HEK293T (cell line): ENCODE measurements around the gene BEX4.
A peak's percentile ranks its signal among the peaks of the same experiment; 100 is the strongest.
"Not testable (repeated sequence)": the region's sequence is repeated elsewhere in the genome, so short reads cannot be mapped to it uniquely, and the experiment has no call there.

Source experiments
- CTCF ChIA-PET: fragments of 350-600 bp; formaldehyde crosslinking; extraction: SDS; loops from one replicate; lab custom pipeline; 2021; ENCODE audit warnings: antibody characterized with exemption, inconsistent platforms; lab: Yijun Ruan, JAX
- POLR2A ChIA-PET: fragments of 350-600 bp; formaldehyde crosslinking; extraction: SDS; loops from one replicate; lab custom pipeline; 2020; ENCODE audit warnings: antibody characterized with exemption, inconsistent platforms; lab: Yijun Ruan, JAX
- DNase-seq: peaks from one replicate; pipeline ENCODE4 v3.0.0; 2012; ENCODE audit warnings: mixed read lengths; ENCODE audit errors: extremely low spot score
- ARNT ChIP-seq: fragments of 450-650 bp; IDR thresholded peaks from 2 replicates; pipeline ENCODE4 v1.6.1; 2017; ENCODE audit warnings: mild to moderate bottlenecking
- CTBP1 ChIP-seq: fragments of 450-650 bp; IDR thresholded peaks from 2 replicates; pipeline ENCODE4 v1.6.1; 2016; ENCODE audit warnings: borderline replicate concordance
- ELF4 ChIP-seq: fragments of 450-650 bp; IDR thresholded peaks from 2 replicates; pipeline ENCODE4 v1.6.1; 2017; ENCODE audit warnings: antibody characterized with exemption
- FOXK2 ChIP-seq: fragments of 450-650 bp; IDR thresholded peaks from 2 replicates; pipeline ENCODE4 v1.6.1; 2016; ENCODE audit warnings: mild to moderate bottlenecking
- FOXM1 ChIP-seq: fragments of 450-650 bp; IDR thresholded peaks from 2 replicates; pipeline ENCODE4 v1.6.1; 2017; ENCODE audit warnings: mild to moderate bottlenecking, borderline replicate concordance
- HDGF ChIP-seq: fragments of 450-650 bp; IDR thresholded peaks from 2 replicates; pipeline ENCODE4 v1.6.1; 2017; ENCODE audit warnings: antibody characterized with exemption, borderline replicate concordance
- L3MBTL2 ChIP-seq: fragments of 450-650 bp; conservative IDR thresholded peaks from 2 replicates; pipeline ENCODE4 v1.6.1; 2016; ENCODE audit warnings: mild to moderate bottlenecking
- LEF1 ChIP-seq: fragments of 450-650 bp; IDR thresholded peaks from 2 replicates; pipeline ENCODE4 v1.6.1; 2017; ENCODE audit warnings: mild to moderate bottlenecking, borderline replicate concordance
- NFRKB ChIP-seq: fragments of 450-650 bp; IDR thresholded peaks from 2 replicates; pipeline ENCODE4 v1.6.1; 2016; ENCODE audit warnings: mild to moderate bottlenecking, moderate library complexity
- TARDBP ChIP-seq: fragments of 450-650 bp; IDR thresholded peaks from 2 replicates; pipeline ENCODE4 v1.6.1; 2016
- ZNF384 ChIP-seq: fragments of 450-650 bp; IDR thresholded peaks from 2 replicates; pipeline ENCODE4 v1.6.1; 2016
- TF ChIP-seq, protein P1 (sequence below): fragments of 450-650 bp; IDR thresholded peaks from 2 replicates; pipeline ENCODE4 v1.6.1; 2016

The BEX4 gene

GRCh38 chrX:103214870-103215424, at the start of gene BEX4:
Gene BEX4, plus strand, starts transcription at chrX:103215108. Its CDS starts 1,046 bp downstream, at chrX:103216154.
- TF ChIP-seq ELF4 (no peak), L3MBTL2 (peak; percentile 70)
- ChIA-PET POLR2A (interaction anchor here (0.6 to 2.1 kb wide), 2 partner anchors 40 to 141 kb away, joined by 4 to 10 read pairs; partner anchors contain the start of genes TCEAL8 and TCEAL9), CTCF (no interaction called here)
- peak; percentile 88 for DNase-seq

DNA sequence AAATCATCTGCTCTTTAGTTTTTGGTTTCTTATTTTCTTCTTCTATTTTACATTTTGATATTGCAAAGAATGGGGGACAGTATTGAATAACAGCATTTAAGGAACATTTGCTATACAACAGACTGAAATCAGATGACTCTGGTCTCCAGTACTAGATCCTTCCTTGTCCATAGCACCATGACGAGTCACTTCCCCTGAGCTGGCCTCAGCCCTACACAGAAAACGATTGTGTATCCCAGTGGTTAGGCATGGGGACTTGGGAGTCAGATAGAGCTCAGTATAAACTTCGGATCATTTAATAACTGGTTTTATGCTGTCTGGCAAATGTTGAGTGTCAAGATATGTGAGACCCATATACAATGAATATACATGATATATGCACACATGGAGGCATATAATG, 44.7 kb upstream of the BEX4 start:
- no peak for DNase-seq
- CTCF ChIA-PET, result interaction anchor here (0.7 kb wide), 1 partner anchor 133 kb away, joined by 3 read pairs; no protein-coding TSS in a partner anchor
- POLR2A ChIA-PET, result no interaction called here
- TF ChIP-seq LEF1 (no peak), ELF4 (no peak), FOXM1 (no peak), HDGF (no peak), CTBP1 (no peak), ZNF384 (no peak), ARNT (no peak), NFRKB (no peak)
- TF ChIP-seq, protein P1, sequence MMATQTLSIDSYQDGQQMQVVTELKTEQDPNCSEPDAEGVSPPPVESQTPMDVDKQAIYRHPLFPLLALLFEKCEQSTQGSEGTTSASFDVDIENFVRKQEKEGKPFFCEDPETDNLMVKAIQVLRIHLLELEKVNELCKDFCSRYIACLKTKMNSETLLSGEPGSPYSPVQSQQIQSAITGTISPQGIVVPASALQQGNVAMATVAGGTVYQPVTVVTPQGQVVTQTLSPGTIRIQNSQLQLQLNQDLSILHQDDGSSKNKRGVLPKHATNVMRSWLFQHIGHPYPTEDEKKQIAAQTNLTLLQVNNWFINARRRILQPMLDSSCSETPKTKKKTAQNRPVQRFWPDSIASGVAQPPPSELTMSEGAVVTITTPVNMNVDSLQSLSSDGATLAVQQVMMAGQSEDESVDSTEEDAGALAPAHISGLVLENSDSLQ, result no peak

GRCh38 chrX:103171353-103171752, 43.6 kb upstream of the BEX4 start:
- no peak for DNase-seq
- ChIA-PET CTCF (interaction anchor here (0.6 kb wide), 1 partner anchor 253 kb away, joined by 3 read pairs; no protein-coding TSS in a partner anchor), POLR2A (no interaction called here)
- TF ChIP-seq CTBP1 (no peak), FOXK2 (no peak), TARDBP (no peak)
- TF ChIP-seq, protein P1, result no peak

DNA sequence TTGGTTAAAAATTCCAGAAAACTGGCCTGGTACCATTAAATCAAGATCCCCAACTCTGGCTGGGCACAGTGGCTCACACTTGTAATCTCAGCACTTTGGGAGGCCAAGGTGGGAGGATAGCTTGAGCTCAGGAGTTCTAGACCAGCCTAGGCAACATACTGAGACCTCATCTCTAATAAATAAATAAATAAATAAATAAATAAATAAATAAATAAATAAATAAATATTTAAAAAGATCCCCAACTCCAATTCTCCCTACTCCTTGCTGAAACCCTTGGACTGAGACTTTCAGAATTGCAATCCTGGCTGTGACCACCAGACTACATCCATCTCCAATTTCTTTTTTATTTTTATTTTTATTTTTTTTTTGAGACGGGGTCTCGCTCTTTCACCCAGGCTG, 39.7 kb upstream of the BEX4 start:
- CTCF ChIA-PET, result interaction anchor here (1.2 to 2.0 kb wide), 3 partner anchors 218 to 274 kb away, joined by 4 to 28 read pairs (median 6); no protein-coding TSS in a partner anchor
- DNase-seq, POLR2A ChIA-PET: not testable (repeated sequence)

DNA sequence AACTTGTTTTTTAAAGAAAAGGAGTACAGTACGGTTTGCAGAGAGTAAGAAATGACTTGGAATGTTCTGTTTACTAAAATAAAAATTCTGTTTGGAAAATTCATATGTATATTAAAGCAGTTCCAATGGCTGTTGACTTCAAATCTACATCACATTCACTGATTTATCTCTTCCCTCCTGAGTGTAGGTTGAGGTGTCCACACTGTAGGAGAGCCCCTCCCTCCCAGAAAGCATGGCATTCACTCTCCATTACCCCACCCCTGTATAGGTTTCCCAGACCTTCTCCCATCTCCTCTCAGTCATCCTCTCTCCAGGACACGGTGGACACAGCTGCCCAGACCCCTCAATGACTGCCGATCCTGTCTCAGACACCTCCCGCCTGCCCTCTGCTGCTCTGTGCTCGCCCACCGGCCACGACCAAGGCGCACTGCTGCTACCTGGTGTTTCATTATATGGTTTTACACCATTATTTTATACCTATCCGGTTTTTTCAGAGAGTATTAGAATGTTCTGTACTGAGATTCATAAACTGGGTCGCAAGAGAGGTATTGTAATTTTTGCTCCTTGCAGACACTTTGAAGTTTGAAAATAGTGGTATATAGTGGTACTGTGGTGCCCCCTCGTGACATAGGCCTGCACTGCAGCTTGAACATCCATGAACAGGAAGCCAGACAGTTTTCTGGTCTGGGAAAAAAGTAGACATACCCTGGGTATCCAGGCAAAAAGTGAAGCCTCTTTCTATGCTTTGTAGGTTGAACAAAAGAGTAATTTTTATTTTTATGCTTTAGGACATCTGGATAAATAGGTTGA, 38.8 kb upstream of the BEX4 start:
- ChIA-PET CTCF (interaction anchor here (1.2 to 2.0 kb wide), 3 partner anchors 219 to 275 kb away, joined by 4 to 28 read pairs (median 6); no protein-coding TSS in a partner anchor), POLR2A (interaction anchor here (0.6 kb wide), 1 partner anchor 79 kb away, joined by 3 read pairs; the partner anchor contains the start of gene TCEAL8)
- peak; percentile 73; the same call in 1 of the 2 replicates for TF ChIP-seq LEF1
- no peak for TF ChIP-seq FOXM1
- no peak for TF ChIP-seq FOXK2
- peak; percentile 81 for DNase-seq

DNA sequence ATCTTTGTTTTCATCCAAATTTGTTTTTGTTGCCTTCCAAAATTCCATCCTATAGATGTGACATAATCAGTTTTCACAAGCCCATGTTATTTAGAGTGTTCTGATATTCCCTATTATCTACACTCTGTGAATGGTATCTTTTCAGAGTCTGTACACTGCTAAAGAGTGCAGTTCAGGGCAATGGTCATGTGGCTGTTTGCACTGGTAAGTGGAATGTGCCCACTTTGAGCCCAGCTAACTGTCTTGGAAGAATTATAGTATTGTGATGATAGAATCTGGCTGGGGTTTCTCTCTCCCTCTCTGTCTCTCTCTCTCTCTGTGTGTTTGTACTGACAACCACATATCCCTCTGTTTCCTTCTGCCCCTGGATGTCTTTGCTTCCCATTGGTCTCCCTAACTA, 37.4 kb upstream of the BEX4 start:
- TF ChIP-seq TARDBP, result no peak
- TF ChIP-seq LEF1, result no peak
- no peak for TF ChIP-seq FOXK2
- TF ChIP-seq ELF4, result no peak
- no peak for TF ChIP-seq HDGF
- ChIA-PET POLR2A (no interaction called here), CTCF (interaction anchor here (0.6 to 2.0 kb wide), 4 partner anchors 112 to 563 kb away, joined by 3 to 28 read pairs (median 3); no protein-coding TSS in a partner anchor)
- DNase-seq, result no peak

DNA sequence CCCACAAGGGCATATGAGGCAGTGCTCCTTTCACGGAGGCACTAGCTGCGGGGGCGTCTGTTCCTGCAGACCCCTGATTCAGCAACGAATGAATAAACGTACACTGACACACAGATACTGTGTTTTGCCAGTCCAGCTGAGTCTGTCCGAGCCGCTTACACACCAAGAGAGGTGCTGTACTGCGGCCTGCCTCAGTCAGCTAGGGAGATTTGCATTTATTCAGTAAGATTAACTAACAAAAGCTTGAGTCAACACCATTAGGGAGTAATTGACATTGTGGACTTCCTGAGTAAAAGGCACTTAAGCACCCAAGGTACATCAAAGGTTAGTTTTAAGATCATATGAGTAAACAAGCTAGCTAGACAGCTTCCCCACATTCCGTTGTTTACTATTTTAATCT, 31.0 kb upstream of the BEX4 start:
- POLR2A ChIA-PET, result no interaction called here
- DNase-seq, result no peak
- TF ChIP-seq L3MBTL2 (no peak), HDGF (no peak), ELF4 (no peak), FOXM1 (no peak)
- TF ChIP-seq, protein P1, result no peak
- CTCF ChIA-PET, result interaction anchor here (1.3 kb wide), 1 partner anchor 232 kb away, joined by 4 read pairs; no protein-coding TSS in a partner anchor
